ENCODE data around the gene GALNT18. TPM values are rescaled to one million over a fixed set of nuclear protein-coding genes. Genes with fewer than 3 reads are reported as not detected.

The GALNT18 gene
- total RNA-seq, 1 experiment from 2014 or later: 9.2 TPM

DNA sequence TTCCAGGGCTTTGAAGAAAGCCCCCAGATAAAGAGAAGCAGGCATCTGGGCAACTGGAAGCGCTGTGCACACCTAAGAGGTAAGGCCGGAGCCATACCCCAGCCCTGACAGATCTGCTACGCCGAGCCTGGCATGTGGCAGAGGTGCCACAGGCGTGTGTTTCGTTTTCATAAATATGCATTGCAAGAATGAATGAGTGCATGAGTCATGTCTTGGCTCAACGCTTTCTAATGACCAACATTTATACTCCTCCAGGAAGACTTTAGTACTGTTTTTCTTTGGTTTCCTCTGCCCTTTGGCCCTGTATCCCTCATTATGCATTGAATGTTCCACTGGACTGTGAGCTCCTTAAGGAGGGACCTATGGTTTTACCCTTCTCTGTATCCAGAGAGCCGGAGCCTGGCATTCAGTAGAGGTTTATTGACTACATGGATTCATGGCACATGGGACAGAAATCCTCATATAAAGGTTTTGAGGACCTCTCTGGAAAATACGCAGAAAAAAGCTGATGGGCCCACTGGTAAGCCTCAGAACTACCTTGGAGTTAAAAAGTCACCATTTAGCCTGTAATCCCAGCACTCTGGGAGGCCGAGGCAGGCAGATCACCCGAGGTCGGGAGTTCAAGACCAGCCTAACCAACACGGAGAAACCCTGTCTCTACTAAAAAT lies 229.9 kb downstream of the GALNT18 start:
- no peaks in the 10 kb centered on the region for H3K9me3 Mint-ChIP-seq (ENCODE audit: low read depth, unreplicated experiment)
- intact Hi-C loops (cut with micrococcal nuclease; ENCODE audit: unreplicated experiment): loop anchor here (5.0 kb wide), 1 partner anchor 60 kb away; no protein-coding TSS in a partner anchor
- no peaks in the 10 kb centered on the region for H3K27me3 Mint-ChIP-seq (ENCODE audit: unreplicated experiment)
- CTCF ChIA-PET: interaction anchor here (1.0 kb wide), 2 partner anchors 230 to 458 kb away, joined by 3 read pairs; partner anchors contain the start of gene GALNT18
- H3K4me3 Mint-ChIP-seq (ENCODE audit: low read depth, unreplicated experiment): no peak overlapping the region
- TF ChIP-seq, protein P1, sequence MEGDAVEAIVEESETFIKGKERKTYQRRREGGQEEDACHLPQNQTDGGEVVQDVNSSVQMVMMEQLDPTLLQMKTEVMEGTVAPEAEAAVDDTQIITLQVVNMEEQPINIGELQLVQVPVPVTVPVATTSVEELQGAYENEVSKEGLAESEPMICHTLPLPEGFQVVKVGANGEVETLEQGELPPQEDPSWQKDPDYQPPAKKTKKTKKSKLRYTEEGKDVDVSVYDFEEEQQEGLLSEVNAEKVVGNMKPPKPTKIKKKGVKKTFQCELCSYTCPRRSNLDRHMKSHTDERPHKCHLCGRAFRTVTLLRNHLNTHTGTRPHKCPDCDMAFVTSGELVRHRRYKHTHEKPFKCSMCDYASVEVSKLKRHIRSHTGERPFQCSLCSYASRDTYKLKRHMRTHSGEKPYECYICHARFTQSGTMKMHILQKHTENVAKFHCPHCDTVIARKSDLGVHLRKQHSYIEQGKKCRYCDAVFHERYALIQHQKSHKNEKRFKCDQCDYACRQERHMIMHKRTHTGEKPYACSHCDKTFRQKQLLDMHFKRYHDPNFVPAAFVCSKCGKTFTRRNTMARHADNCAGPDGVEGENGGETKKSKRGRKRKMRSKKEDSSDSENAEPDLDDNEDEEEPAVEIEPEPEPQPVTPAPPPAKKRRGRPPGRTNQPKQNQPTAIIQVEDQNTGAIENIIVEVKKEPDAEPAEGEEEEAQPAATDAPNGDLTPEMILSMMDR (IDR thresholded peaks at IDR 0.05; ENCODE audit: unreplicated experiment): no peak
- H3K36me3 Mint-ChIP-seq (ENCODE audit: insufficient read depth, unreplicated experiment): no peaks in the 10 kb centered on the region
- no TSS peak for BruUV-seq (replicated peaks)
- peak; percentile 60 for DNase-seq
- H3K4me1 Mint-ChIP-seq (ENCODE audit: low read depth, unreplicated experiment): peaks cover 48% of the 10 kb centered on the region
- H3K27ac Mint-ChIP-seq (ENCODE audit: unreplicated experiment): peak overlapping the region; percentile 10

DNA sequence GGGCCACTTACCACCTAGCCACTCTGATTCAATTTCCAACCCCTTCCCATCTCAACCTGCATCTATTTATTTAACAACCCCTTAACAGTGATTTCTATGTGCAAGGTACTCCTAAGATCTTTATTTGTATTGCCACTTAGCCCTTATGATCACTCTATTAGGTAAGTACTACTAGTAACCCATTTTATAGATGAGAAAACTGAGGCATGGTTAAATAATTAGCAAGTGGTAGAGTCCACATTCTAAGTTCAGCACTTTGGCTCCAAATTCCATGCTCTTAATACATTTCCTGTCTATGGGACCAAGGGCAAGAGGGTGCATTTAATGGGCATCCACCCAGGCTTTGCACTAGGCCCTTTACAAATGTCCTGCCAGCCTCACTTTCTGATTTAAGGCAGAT lies 230.6 kb downstream of the GALNT18 start:
- H3K9me3 Mint-ChIP-seq (ENCODE audit: low read depth, unreplicated experiment): no peaks in the 10 kb centered on the region
- no peaks in the 10 kb centered on the region for H3K36me3 Mint-ChIP-seq (ENCODE audit: insufficient read depth, unreplicated experiment)
- BruUV-seq (replicated peaks): no TSS peak
- no peak for DNase-seq
- intact Hi-C loops (cut with micrococcal nuclease; ENCODE audit: unreplicated experiment): loop anchor here (5.0 kb wide), 1 partner anchor 61 kb away; no protein-coding TSS in a partner anchor
- TF ChIP-seq, protein P1 (IDR thresholded peaks at IDR 0.05; ENCODE audit: unreplicated experiment): no peak
- peaks cover 44% of the 10 kb centered on the region for H3K4me1 Mint-ChIP-seq (ENCODE audit: low read depth, unreplicated experiment)
- H3K27me3 Mint-ChIP-seq (ENCODE audit: unreplicated experiment): no peaks in the 10 kb centered on the region
- H3K27ac Mint-ChIP-seq (ENCODE audit: unreplicated experiment): no peak overlapping the region
- no peak overlapping the region for H3K4me3 Mint-ChIP-seq (ENCODE audit: low read depth, unreplicated experiment)
- CTCF ChIA-PET: no interaction called here

GRCh38 chr11:11390068-11390771 lies 231.6 kb downstream of the GALNT18 start:
- Mint-ChIP-seq H3K36me3 (ENCODE audit: insufficient read depth, unreplicated experiment) (no peaks in the 10 kb centered on the region), H3K4me1 (ENCODE audit: low read depth, unreplicated experiment) (peaks cover 39% of the 10 kb centered on the region), H3K27ac (ENCODE audit: unreplicated experiment) (no peak overlapping the region), H3K4me3 (ENCODE audit: low read depth, unreplicated experiment) (no peak overlapping the region), H3K9me3 (ENCODE audit: low read depth, unreplicated experiment) (no peaks in the 10 kb centered on the region), H3K27me3 (ENCODE audit: unreplicated experiment) (no peaks in the 10 kb centered on the region)
- CTCF ChIA-PET: no interaction called here
- intact Hi-C loops (cut with micrococcal nuclease; ENCODE audit: unreplicated experiment): loop anchor here (5.0 kb wide), 1 partner anchor 62 kb away; no protein-coding TSS in a partner anchor
- no peak for DNase-seq
- BruUV-seq (replicated peaks): no TSS peak
- TF ChIP-seq, protein P1 (IDR thresholded peaks at IDR 0.05; ENCODE audit: unreplicated experiment): no peak

DNA sequence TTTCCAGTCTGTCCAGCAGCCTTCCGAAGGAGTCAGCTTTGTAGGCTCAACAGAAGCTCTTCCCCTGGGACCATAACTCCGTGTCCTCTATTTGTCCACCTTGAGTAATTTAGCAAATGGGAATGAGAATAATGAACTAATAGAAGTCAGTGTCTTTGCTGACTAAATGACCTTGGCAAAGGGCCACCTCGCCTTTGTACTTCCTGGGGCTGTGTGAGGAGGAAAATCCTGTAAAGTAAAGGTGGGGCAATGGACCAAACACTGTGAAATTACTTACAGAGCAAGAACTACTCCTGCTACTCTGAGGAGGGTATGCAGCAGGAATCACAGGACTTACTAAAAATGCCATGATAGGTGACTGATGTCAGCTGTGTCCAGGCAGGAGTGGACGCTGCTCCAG lies 232.6 kb downstream of the GALNT18 start:
- DNase-seq: peak; percentile 71
- Mint-ChIP-seq H3K36me3 (ENCODE audit: insufficient read depth, unreplicated experiment) (no peaks in the 10 kb centered on the region), H3K9me3 (ENCODE audit: low read depth, unreplicated experiment) (no peaks in the 10 kb centered on the region), H3K27me3 (ENCODE audit: unreplicated experiment) (no peaks in the 10 kb centered on the region), H3K27ac (ENCODE audit: unreplicated experiment) (peak overlapping the region; percentile 12), H3K4me1 (ENCODE audit: low read depth, unreplicated experiment) (peaks cover 39% of the 10 kb centered on the region), H3K4me3 (ENCODE audit: low read depth, unreplicated experiment) (no peak overlapping the region)
- BruUV-seq (replicated peaks): no TSS peak
- intact Hi-C loops (cut with micrococcal nuclease; ENCODE audit: unreplicated experiment): loop anchor here (5.0 kb wide), 1 partner anchor 398 kb away; no protein-coding TSS in a partner anchor
- TF ChIP-seq, protein P1 (IDR thresholded peaks at IDR 0.05; ENCODE audit: unreplicated experiment): no peak
- CTCF ChIA-PET: interaction anchor here (0.6 kb wide), 1 partner anchor 320 kb away, joined by 3 read pairs; no protein-coding TSS in a partner anchor

All from Calu3 (cell line).